DOHH2 (cell line): ENCODE measurements around the gene ERG.

ENCODE experiments used
- H3F3A ChIP-seq: fragments of 200-600 bp; sonication (generic), shearing (Covaris generic); 2 replicates; pipeline ENCODE4 v1.6.0; 2016; ENCODE audit warnings: antibody characterized with exemption, mild to moderate bottlenecking; ENCODE audit not compliant: control insufficient read depth, insufficient read depth
- H3K27ac ChIP-seq: fragments of 200-600 bp; sonication (generic); 2 replicates; pipeline ENCODE4 v1.5.1; 2014; ENCODE audit warnings: low read depth, mild to moderate bottlenecking, low read length, moderate library complexity
- H3K27me3 ChIP-seq: fragments of 200-600 bp; sonication (generic); 2 replicates; pipeline ENCODE4 v1.6.1; 2014; ENCODE audit warnings: mild to moderate bottlenecking, low read length, mixed read lengths; ENCODE audit not compliant: control insufficient read depth
- H3K36me3 ChIP-seq: fragments of 200-600 bp; sonication (generic); 2 replicates; pipeline ENCODE4 v1.6.1; 2014; ENCODE audit warnings: mild to moderate bottlenecking, low read length, moderate library complexity, mixed read lengths; ENCODE audit not compliant: control insufficient read depth
- H3K4me1 ChIP-seq: fragments of 200-600 bp; sonication (generic); 2 replicates; pipeline ENCODE4 v1.6.1; 2014; ENCODE audit warnings: mild to moderate bottlenecking, low read length, mixed read lengths; ENCODE audit not compliant: control insufficient read depth
- H3K4me2 ChIP-seq: fragments of 200-600 bp; sonication (generic); 2 replicates; pipeline ENCODE4 v1.6.0; 2014; ENCODE audit warnings: mild to moderate bottlenecking, low read length, moderate library complexity
- H3K4me3 ChIP-seq: fragments of 200-600 bp; sonication (generic); 2 replicates; pipeline ENCODE4 v1.5.1; 2014; ENCODE audit warnings: mild to moderate bottlenecking, low read length, mixed read lengths
- H3K79me2 ChIP-seq: fragments of 200-600 bp; sonication (generic); 2 replicates; pipeline ENCODE4 v1.6.1; 2014; ENCODE audit warnings: mild to moderate bottlenecking, low read length, mixed read lengths; ENCODE audit not compliant: control insufficient read depth
- H3K9me2 ChIP-seq: fragments of 200-600 bp; sonication (generic); replicated peaks from 2 replicates; pipeline ENCODE4 v1.6.1; 2014; ENCODE audit warnings: mild to moderate bottlenecking, low read length, mixed read lengths; ENCODE audit not compliant: control insufficient read depth
- H3K9me3 ChIP-seq: fragments of 200-600 bp; sonication (generic); 2 replicates; pipeline ENCODE4 v1.6.1; 2014; ENCODE audit warnings: antibody characterized with exemption, low read length, mixed read lengths; ENCODE audit not compliant: control insufficient read depth, insufficient read depth
- H4K20me1 ChIP-seq: fragments of 200-600 bp; sonication (generic); 2 replicates; pipeline ENCODE4 v1.6.0; 2014; ENCODE audit warnings: low read depth, mild to moderate bottlenecking, antibody characterized with exemption, low read length, moderate library complexity; ENCODE audit not compliant: control insufficient read depth, insufficient read depth
- CTCF ChIP-seq: fragments of 200-600 bp; sonication (generic); IDR thresholded peaks from one replicate; pipeline ENCODE4 v1.5.1; 2014; ENCODE audit warnings: antibody characterized with exemption, mild to moderate bottlenecking, low read depth, low read length; ENCODE audit not compliant: poor library complexity, severe bottlenecking
- EZH2phosphoT487 ChIP-seq: fragments of 200-600 bp; sonication (generic); IDR thresholded peaks from 2 replicates; pipeline ENCODE4 v1.6.1; 2017; ENCODE audit warnings: borderline replicate concordance, mild to moderate bottlenecking, antibody characterized with exemption, low read length, moderate library complexity, mixed read lengths

ERG gene

GRCh38 chr21:38434913-38435533, 63.3 kb downstream of the ERG start:
- Histone ChIP-seq H3K4me2 (no peak overlapping the region), H3K36me3 (no peaks in the 10 kb centered on the region), H3K4me1 (no peaks in the 10 kb centered on the region)

GRCh38 chr21:38433471-38433870, 64.8 kb downstream of the ERG start:
- Histone ChIP-seq H3K36me3 (no peaks in the 10 kb centered on the region), H3K9me2 (no peaks in the 10 kb centered on the region), H3K27me3 (no peaks in the 10 kb centered on the region), H4K20me1 (no peaks in the 10 kb centered on the region), H3F3A (no peaks in the 10 kb centered on the region), H3K79me2 (no peaks in the 10 kb centered on the region), H3K9me3 (no peaks in the 10 kb centered on the region), H3K27ac (no peak overlapping the region), H3K4me1 (no peaks in the 10 kb centered on the region), H3K4me3 (no peak overlapping the region), H3K4me2 (no peak overlapping the region)
- no peak for TF ChIP-seq EZH2phosphoT487
- no peak for TF ChIP-seq CTCF

More at GRCh38 chr21:38434913-38435533, 63.3 kb downstream of the ERG start:
- Histone ChIP-seq H3K9me2 (no peaks in the 10 kb centered on the region), H3K9me3 (no peaks in the 10 kb centered on the region), H3F3A (no peaks in the 10 kb centered on the region), H3K79me2 (no peaks in the 10 kb centered on the region), H4K20me1 (no peaks in the 10 kb centered on the region), H3K4me3 (no peak overlapping the region), H3K27ac (no peak overlapping the region), H3K27me3 (no peaks in the 10 kb centered on the region)
- TF ChIP-seq EZH2phosphoT487 = no peak
- TF ChIP-seq CTCF = no peak

GRCh38 chr21:38430401-38430984, 67.8 kb downstream of the ERG start:
- Histone ChIP-seq H3F3A (no peaks in the 10 kb centered on the region), H3K36me3 (no peaks in the 10 kb centered on the region), H3K4me3 (no peak overlapping the region), H3K9me2 (no peaks in the 10 kb centered on the region), H3K4me1 (no peaks in the 10 kb centered on the region), H3K9me3 (no peaks in the 10 kb centered on the region), H4K20me1 (no peaks in the 10 kb centered on the region), H3K79me2 (no peaks in the 10 kb centered on the region), H3K27me3 (no peaks in the 10 kb centered on the region), H3K4me2 (no peak overlapping the region), H3K27ac (no peak overlapping the region)
- no peak for TF ChIP-seq EZH2phosphoT487
- no peak for TF ChIP-seq CTCF
